ENCODE data around the gene RPLP1. TPM values are rescaled to one million over a fixed set of nuclear protein-coding genes. Genes with fewer than 3 reads are reported as not detected.

Gene RPLP1
- polyA plus RNA-seq, 1 of the 3 experiments (the other 2 are of a cell fraction) = 1,792 TPM

DNA sequence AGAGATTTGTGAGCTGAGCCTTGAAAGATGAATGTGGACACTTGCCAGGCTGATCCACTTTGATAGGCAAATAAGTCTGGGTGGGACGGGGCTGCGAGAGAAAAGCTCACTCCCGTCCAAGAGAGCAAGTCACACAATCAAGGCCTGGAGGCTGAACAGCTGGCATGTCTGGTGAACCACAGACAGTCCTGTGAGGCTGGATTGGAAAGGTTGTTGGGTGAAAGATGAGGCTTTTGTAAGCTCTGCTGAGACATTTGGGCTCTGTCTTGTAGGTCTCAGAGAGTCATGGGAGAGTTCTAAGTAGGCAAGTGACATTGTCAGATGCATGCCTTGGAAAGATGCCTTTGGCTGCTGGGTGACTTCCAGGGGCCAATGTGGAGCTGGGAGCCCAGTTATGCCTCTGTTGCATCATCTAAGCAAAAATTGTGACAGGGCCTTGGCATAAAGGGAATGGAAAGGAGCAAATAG lies 38.5 kb downstream of the RPLP1 start:
- H2AFZ ChIP-seq (ENCODE audit: low read depth) = no peak overlapping the region
- CTCF ChIA-PET = interaction anchor here (1.0 to 1.1 kb wide), 2 partner anchors 11 to 13 kb away, joined by 3 to 4 read pairs; no protein-coding TSS in a partner anchor

More for the DNA sequence above, 38.5 kb downstream of the RPLP1 start:
- H3K9me3 ChIP-seq = no peaks in the 10 kb centered on the region
- no peaks in the 10 kb centered on the region for H3K9me2 ChIP-seq
- no peak overlapping the region for H3K27ac ChIP-seq (ENCODE audit: low read depth in 2 of 2, low read length in 1 of 2)
- no peak overlapping the region for H3K4me3 ChIP-seq (ENCODE audit: low read depth in 2 of 2, low read length in 1 of 2)
- no peaks in the 10 kb centered on the region for H3K36me3 ChIP-seq (replicated peaks in 1 of 2; ENCODE audit: control insufficient read depth in 1 of 2, insufficient read depth in 2 of 2, low read length in 1 of 2)
- DNase-seq = no peak
- H3K79me2 ChIP-seq (ENCODE audit: insufficient read depth) = no peaks in the 10 kb centered on the region
- peaks cover 0 to 4% of the 10 kb centered on the region in 2 experiments; a peak in 1 of 4 replicates for H3K4me1 ChIP-seq (ENCODE audit: control insufficient read depth in 1 of 2, insufficient read depth in 2 of 2, low read depth in 1 of 2, low read length in 1 of 2)
- H4K20me1 ChIP-seq (ENCODE audit: insufficient read depth) = no peaks in the 10 kb centered on the region
- H3F3A ChIP-seq (replicated peaks; ENCODE audit: insufficient read depth) = no peaks in the 10 kb centered on the region
- H3K9ac ChIP-seq = no peak overlapping the region
- H3K4me2 ChIP-seq = no peak overlapping the region
- 35% methylated on average over 3 of the region's 3 CpGs for WGBS (ENCODE audit: low lambda C conversion rate)
- H3K27me3 ChIP-seq (ENCODE audit: insufficient read depth) = no peaks in the 10 kb centered on the region
- TF ChIP-seq NRF1 (IDR thresholded peaks at IDR 0.05; ENCODE audit: low read depth, low read length) (no peak), ELF1 (IDR thresholded peaks at IDR 0.05) (no peak), TCF12 (IDR thresholded peaks at IDR 0.05) (no peak), CHD2 (IDR thresholded peaks at IDR 0.05; ENCODE audit: low read length, partially characterized antibody) (no peak), POLR2AphosphoS5 (IDR thresholded peaks at IDR 0.05; ENCODE audit: low read depth, low read length) (no peak), EZH2phosphoT487 (IDR thresholded peaks at IDR 0.05; ENCODE audit: borderline replicate concordance, low read depth) (no peak), RAD21 (IDR thresholded peaks at IDR 0.05; ENCODE audit: low read length) (no peak), GATA2 (CRISPR knock-in tag; IDR thresholded peaks at IDR 0.05) (no peak), JUND (IDR thresholded peaks at IDR 0.05) (no peak), MXI1 (IDR thresholded peaks at IDR 0.05; ENCODE audit: low read depth, low read length) (no peak), SMC3 (IDR thresholded peaks at IDR 0.05; ENCODE audit: low read depth, low read length) (no peak), FOXJ3 (CRISPR knock-in tag; IDR thresholded peaks at IDR 0.05) (no peak), EP300 (IDR thresholded peaks at IDR 0.05; ENCODE audit: borderline replicate concordance in 1 of 2, low read depth in 1 of 2, low read length in 1 of 2) (no peak), RXRA (IDR thresholded peaks at IDR 0.05; ENCODE audit: borderline replicate concordance, low read depth) (no peak)
- TF ChIP-seq, protein P1, sequence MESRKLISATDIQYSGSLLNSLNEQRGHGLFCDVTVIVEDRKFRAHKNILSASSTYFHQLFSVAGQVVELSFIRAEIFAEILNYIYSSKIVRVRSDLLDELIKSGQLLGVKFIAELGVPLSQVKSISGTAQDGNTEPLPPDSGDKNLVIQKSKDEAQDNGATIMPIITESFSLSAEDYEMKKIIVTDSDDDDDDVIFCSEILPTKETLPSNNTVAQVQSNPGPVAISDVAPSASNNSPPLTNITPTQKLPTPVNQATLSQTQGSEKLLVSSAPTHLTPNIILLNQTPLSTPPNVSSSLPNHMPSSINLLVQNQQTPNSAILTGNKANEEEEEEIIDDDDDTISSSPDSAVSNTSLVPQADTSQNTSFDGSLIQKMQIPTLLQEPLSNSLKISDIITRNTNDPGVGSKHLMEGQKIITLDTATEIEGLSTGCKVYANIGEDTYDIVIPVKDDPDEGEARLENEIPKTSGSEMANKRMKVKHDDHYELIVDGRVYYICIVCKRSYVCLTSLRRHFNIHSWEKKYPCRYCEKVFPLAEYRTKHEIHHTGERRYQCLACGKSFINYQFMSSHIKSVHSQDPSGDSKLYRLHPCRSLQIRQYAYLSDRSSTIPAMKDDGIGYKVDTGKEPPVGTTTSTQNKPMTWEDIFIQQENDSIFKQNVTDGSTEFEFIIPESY (IDR thresholded peaks at IDR 0.05; ENCODE audit: borderline replicate concordance, low read depth) = no peak
- TF ChIP-seq, protein P2, sequence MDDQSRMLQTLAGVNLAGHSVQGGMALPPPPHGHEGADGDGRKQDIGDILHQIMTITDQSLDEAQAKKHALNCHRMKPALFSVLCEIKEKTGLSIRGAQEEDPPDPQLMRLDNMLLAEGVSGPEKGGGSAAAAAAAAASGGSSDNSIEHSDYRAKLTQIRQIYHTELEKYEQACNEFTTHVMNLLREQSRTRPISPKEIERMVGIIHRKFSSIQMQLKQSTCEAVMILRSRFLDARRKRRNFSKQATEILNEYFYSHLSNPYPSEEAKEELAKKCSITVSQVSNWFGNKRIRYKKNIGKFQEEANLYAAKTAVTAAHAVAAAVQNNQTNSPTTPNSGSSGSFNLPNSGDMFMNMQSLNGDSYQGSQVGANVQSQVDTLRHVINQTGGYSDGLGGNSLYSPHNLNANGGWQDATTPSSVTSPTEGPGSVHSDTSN (IDR thresholded peaks at IDR 0.05) = no peak
- TF ChIP-seq, protein P3, sequence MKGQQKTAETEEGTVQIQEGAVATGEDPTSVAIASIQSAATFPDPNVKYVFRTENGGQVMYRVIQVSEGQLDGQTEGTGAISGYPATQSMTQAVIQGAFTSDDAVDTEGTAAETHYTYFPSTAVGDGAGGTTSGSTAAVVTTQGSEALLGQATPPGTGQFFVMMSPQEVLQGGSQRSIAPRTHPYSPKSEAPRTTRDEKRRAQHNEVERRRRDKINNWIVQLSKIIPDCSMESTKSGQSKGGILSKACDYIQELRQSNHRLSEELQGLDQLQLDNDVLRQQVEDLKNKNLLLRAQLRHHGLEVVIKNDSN (IDR thresholded peaks at IDR 0.05; ENCODE audit: borderline replicate concordance, low read depth) = no peak
- TF ChIP-seq, protein P4, sequence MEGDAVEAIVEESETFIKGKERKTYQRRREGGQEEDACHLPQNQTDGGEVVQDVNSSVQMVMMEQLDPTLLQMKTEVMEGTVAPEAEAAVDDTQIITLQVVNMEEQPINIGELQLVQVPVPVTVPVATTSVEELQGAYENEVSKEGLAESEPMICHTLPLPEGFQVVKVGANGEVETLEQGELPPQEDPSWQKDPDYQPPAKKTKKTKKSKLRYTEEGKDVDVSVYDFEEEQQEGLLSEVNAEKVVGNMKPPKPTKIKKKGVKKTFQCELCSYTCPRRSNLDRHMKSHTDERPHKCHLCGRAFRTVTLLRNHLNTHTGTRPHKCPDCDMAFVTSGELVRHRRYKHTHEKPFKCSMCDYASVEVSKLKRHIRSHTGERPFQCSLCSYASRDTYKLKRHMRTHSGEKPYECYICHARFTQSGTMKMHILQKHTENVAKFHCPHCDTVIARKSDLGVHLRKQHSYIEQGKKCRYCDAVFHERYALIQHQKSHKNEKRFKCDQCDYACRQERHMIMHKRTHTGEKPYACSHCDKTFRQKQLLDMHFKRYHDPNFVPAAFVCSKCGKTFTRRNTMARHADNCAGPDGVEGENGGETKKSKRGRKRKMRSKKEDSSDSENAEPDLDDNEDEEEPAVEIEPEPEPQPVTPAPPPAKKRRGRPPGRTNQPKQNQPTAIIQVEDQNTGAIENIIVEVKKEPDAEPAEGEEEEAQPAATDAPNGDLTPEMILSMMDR (IDR thresholded peaks at IDR 0.05) = no peak
- POLR2A ChIA-PET = no interaction called here
